ENCODE results near the gene PMVK. TPM values are rescaled to one million over a fixed set of nuclear protein-coding genes. Genes with fewer than 3 reads are reported as not detected.

The PMVK gene
- total and polyA plus RNA-seq, 10 of the 15 experiments (the other 5 are each of a cell fraction or from before 2014, with no cell fraction given) = 6.0 to 121 (median 49.4) TPM

DNA sequence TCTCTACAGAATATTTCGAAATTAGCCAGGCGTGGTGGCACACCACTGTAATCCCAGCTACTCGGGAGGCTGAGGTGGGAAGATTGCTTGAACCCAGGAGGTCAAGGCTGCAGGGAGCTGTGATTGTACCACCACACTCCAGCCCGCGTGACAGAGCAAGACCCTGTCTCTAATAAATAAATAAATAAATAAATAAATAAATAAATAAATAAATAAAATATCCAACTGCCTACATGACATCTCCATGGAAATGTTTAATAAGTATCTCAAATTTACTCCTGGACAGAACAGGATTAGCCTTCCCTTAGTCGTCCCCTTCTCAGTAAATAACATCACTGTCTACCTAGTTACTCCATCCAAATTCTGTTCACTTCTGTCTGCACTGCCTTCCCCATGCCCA is 37.5 kb downstream of the PMVK start:
- ChIA-PET POLR2A (no interaction called here), RAD21 (ENCODE audit: unreplicated experiment) (no interaction called here), SMC1A (ENCODE audit: uncharacterized antibody, unreplicated experiment) (no interaction called here), CTCF (no interaction called here)
- H3K36me3 ChIP-seq (ENCODE audit: control insufficient read depth in 2 of 2, insufficient read depth in 2 of 2, low read length in 1 of 2) = no peaks in the 10 kb centered on the region
- no peak overlapping the region for H3K27ac ChIP-seq (ENCODE audit: control insufficient read depth, insufficient read depth)
- H2AFZ ChIP-seq (ENCODE audit: control insufficient read depth, low read depth, low read length) = no peak overlapping the region
- no peaks in the 10 kb centered on the region for H3K27me3 ChIP-seq (replicated peaks in 1 of 2; ENCODE audit: control insufficient read depth in 2 of 2, insufficient read depth in 2 of 2, low read length in 1 of 2)
- no peaks in the 10 kb centered on the region for H3K9me3 ChIP-seq (replicated peaks; ENCODE audit: control insufficient read depth, insufficient read depth, low read length)
- no peak for FAIRE-seq
- no peaks in the 10 kb centered on the region for H3K4me1 ChIP-seq (ENCODE audit: control insufficient read depth, insufficient read depth, low read length)
- H3K79me2 ChIP-seq (ENCODE audit: control insufficient read depth, insufficient read depth, low read length) = no peaks in the 10 kb centered on the region
- TF ChIP-seq MXI1 (IDR thresholded peaks at IDR 0.05; ENCODE audit: low read depth, low read length) (no peak), ZNF24 (IDR thresholded peaks at IDR 0.05) (no peak), ZNF207 (IDR thresholded peaks at IDR 0.05; ENCODE audit: borderline replicate concordance) (no peak), HDGF (IDR thresholded peaks at IDR 0.05) (no peak), ZNF274 (IDR thresholded peaks at IDR 0.05; ENCODE audit: insufficient read depth, insufficient read length) (no peak)
- TF ChIP-seq, protein P1, sequence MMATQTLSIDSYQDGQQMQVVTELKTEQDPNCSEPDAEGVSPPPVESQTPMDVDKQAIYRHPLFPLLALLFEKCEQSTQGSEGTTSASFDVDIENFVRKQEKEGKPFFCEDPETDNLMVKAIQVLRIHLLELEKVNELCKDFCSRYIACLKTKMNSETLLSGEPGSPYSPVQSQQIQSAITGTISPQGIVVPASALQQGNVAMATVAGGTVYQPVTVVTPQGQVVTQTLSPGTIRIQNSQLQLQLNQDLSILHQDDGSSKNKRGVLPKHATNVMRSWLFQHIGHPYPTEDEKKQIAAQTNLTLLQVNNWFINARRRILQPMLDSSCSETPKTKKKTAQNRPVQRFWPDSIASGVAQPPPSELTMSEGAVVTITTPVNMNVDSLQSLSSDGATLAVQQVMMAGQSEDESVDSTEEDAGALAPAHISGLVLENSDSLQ (IDR thresholded peaks at IDR 0.05) = no peak
- TF ChIP-seq, protein P2, sequence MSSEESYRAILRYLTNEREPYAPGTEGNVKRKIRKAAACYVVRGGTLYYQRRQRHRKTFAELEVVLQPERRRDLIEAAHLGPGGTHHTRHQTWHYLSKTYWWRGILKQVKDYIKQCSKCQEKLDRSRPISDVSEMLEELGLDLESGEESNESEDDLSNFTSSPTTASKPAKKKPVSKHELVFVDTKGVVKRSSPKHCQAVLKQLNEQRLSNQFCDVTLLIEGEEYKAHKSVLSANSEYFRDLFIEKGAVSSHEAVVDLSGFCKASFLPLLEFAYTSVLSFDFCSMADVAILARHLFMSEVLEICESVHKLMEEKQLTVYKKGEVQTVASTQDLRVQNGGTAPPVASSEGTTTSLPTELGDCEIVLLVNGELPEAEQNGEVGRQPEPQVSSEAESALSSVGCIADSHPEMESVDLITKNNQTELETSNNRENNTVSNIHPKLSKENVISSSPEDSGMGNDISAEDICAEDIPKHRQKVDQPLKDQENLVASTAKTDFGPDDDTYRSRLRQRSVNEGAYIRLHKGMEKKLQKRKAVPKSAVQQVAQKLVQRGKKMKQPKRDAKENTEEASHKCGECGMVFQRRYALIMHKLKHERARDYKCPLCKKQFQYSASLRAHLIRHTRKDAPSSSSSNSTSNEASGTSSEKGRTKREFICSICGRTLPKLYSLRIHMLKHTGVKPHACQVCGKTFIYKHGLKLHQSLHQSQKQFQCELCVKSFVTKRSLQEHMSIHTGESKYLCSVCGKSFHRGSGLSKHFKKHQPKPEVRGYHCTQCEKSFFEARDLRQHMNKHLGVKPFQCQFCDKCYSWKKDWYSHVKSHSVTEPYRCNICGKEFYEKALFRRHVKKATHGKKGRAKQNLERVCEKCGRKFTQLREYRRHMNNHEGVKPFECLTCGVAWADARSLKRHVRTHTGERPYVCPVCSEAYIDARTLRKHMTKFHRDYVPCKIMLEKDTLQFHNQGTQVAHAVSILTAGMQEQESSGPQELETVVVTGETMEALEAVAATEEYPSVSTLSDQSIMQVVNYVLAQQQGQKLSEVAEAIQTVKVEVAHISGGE (CRISPR knock-in tag; IDR thresholded peaks at IDR 0.05) = no peak
- H3K9ac ChIP-seq (ENCODE audit: control insufficient read depth, insufficient read depth, low read length) = no peak overlapping the region
- no peak for ATAC-seq
- no TSS peak for BruUV-seq (replicated peaks)
- no peak for DNase-seq (ENCODE audit: low read depth, low spot score)
- H4K20me1 ChIP-seq (ENCODE audit: control insufficient read depth, insufficient read depth) = no peaks in the 10 kb centered on the region
- intact Hi-C loops (cut with micrococcal nuclease; ENCODE audit: unreplicated experiment) = no loop called here
- 78% methylated on average over 6 of the region's 6 CpGs for WGBS (ENCODE audit: insufficient coverage, insufficient replicate concordance, low lambda C conversion rate, missing lambda C conversion rate)
- in situ Hi-C loops (cut with MboI) = no loop called here
- H3K4me2 ChIP-seq (ENCODE audit: control insufficient read depth, insufficient read depth) = no peak overlapping the region
- H3K4me3 ChIP-seq = no peak overlapping the region
